ENCODE measurements around the gene MCU.

- TF ChIP-seq CTCF (conservative IDR thresholded peaks at IDR 0.05; ENCODE audit: low read length), result no peak
- no peak for TF ChIP-seq EZH2phosphoT487 (IDR thresholded peaks at IDR 0.05; ENCODE audit: borderline replicate concordance, low read depth, low read length)
Observed at GRCh38 chr10:72728462-72728861, 36.5 kb downstream of the MCU start.
